ENCODE data around the gene ZDHHC7. TPM values are rescaled to one million over a fixed set of nuclear protein-coding genes. Genes with fewer than 3 reads are reported as not detected.

ZDHHC7 gene
- total RNA-seq, 2 experiments from 2014 or later, result 39.8 to 44.6 TPM

DNA sequence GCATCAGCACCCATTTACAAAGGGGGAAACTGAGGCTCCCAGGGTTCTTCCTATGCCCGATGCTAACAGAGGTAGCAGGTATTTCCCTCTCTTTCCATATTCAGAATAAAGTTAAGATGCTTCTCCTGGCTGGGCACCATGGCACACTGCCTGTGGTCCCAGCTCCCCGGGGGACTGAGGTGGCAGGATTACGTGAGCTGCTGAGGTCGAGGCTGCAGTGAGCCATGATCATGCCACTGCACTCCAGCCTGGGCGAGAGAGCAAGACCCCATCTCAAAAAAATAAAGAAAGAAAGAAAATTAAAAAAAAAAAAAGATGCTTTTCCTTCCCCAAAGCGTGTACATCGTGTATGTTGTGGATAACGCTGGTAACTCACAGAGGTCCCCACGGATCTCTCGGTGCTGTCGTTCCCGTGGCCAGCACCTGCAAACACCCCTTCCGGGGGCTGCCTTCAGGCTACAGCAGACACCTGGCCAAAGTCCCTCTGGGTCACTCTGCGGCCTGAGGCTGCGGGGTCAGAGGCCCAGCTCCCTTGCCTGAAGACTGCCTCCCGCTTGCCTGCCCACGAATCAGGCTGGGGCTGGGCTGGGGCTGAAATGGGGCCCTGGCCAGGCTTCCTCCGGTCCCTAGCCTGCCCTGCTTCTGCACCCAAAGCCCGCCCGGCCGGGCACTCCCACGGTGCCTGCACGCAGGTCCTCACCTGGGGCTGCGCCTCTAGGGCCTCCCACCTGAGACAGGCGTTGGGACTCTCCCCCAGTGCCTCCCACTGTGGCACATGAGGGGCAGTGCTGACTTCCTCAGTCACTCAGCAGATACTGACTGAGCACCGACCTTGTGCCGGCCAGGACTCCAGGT is 63.1 kb downstream of the ZDHHC7 start:
- Histone ChIP-seq H3K36me3 (ENCODE audit: insufficient read depth, low read length) (no peaks in the 10 kb centered on the region), H3K27me3 (ENCODE audit: control insufficient read depth in 1 of 2, insufficient read depth in 2 of 2, low read length in 2 of 2) (peaks cover 0 to 3% of the 10 kb centered on the region in 2 experiments), H3K9me3 (ENCODE audit: control insufficient read depth in 1 of 2, insufficient read depth in 1 of 2, low read length in 2 of 2) (no peaks in the 10 kb centered on the region), H3K4me1 (ENCODE audit: insufficient read depth, low read length) (peaks cover 23% of the 10 kb centered on the region), H3K27ac (ENCODE audit: low read depth in 1 of 2, low read length in 2 of 2) (no peak overlapping the region), H3K4me3 (ENCODE audit: low read length) (no peak overlapping the region)
- H3K9me3 Mint-ChIP-seq, result no peaks in the 10 kb centered on the region
- TF ChIP-seq, protein P1, sequence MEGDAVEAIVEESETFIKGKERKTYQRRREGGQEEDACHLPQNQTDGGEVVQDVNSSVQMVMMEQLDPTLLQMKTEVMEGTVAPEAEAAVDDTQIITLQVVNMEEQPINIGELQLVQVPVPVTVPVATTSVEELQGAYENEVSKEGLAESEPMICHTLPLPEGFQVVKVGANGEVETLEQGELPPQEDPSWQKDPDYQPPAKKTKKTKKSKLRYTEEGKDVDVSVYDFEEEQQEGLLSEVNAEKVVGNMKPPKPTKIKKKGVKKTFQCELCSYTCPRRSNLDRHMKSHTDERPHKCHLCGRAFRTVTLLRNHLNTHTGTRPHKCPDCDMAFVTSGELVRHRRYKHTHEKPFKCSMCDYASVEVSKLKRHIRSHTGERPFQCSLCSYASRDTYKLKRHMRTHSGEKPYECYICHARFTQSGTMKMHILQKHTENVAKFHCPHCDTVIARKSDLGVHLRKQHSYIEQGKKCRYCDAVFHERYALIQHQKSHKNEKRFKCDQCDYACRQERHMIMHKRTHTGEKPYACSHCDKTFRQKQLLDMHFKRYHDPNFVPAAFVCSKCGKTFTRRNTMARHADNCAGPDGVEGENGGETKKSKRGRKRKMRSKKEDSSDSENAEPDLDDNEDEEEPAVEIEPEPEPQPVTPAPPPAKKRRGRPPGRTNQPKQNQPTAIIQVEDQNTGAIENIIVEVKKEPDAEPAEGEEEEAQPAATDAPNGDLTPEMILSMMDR (IDR thresholded peaks at IDR 0.05), result no peak
- H3K4me1 Mint-ChIP-seq (ENCODE audit: low read depth), result peaks cover 11% of the 10 kb centered on the region
- intact Hi-C loops (cut with DNase I, micrococcal nuclease), result no loop called here
- no peaks in the 10 kb centered on the region for H3K36me3 Mint-ChIP-seq (ENCODE audit: low read depth)
- no peak overlapping the region for H3K27ac Mint-ChIP-seq
- ATAC-seq (ENCODE audit: poor library complexity) (peak; percentile 11), DNase-seq (no peak)
- CTCF ChIA-PET, result no interaction called here
- H3K4me3 Mint-ChIP-seq, result no peak overlapping the region
- POLR2A ChIA-PET, result no interaction called here
- no peaks in the 10 kb centered on the region for H3K27me3 Mint-ChIP-seq

DNA sequence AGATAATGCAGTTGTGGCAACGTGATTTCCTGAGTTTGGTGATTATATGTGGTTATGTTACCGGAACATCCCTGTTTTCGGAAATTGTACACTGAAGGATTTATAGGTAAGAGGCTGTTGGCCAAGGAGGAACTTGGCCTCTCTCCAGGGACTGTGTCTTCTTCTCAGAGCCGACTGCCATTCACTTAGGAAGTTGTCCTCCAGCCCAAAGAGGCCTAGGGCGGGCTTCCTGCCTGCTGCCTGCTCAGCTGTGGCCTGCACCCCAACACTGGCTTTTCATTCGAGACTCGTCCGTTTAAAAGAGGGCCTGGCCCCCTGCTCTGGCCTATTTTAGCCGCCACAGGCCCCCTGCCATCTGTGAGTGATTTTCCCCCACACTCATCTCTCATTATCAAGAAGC is 64.3 kb downstream of the ZDHHC7 start:
- ChIA-PET POLR2A (no interaction called here), CTCF (no interaction called here)
- peaks cover 0 to 3% of the 10 kb centered on the region in 2 experiments for H3K27me3 ChIP-seq (ENCODE audit: control insufficient read depth in 1 of 2, insufficient read depth in 2 of 2, low read length in 2 of 2)
- Mint-ChIP-seq H3K27me3 (peaks cover 5% of the 10 kb centered on the region), H3K9me3 (no peaks in the 10 kb centered on the region), H3K4me1 (ENCODE audit: low read depth) (peaks cover 7% of the 10 kb centered on the region), H3K27ac (no peak overlapping the region), H3K36me3 (ENCODE audit: low read depth) (no peaks in the 10 kb centered on the region), H3K4me3 (no peak overlapping the region)
- no peak for ATAC-seq (ENCODE audit: poor library complexity)
- no peak for DNase-seq
- intact Hi-C loops (cut with DNase I, micrococcal nuclease), result no loop called here
- H3K36me3 ChIP-seq (ENCODE audit: insufficient read depth, low read length), result no peaks in the 10 kb centered on the region
- peaks cover 15% of the 10 kb centered on the region for H3K4me1 ChIP-seq (ENCODE audit: insufficient read depth, low read length)
- H3K27ac ChIP-seq (ENCODE audit: low read depth in 1 of 2, low read length in 2 of 2), result no peak overlapping the region
- H3K9me3 ChIP-seq (ENCODE audit: control insufficient read depth in 1 of 2, insufficient read depth in 1 of 2, low read length in 2 of 2), result no peaks in the 10 kb centered on the region
- TF ChIP-seq, protein P1 (IDR thresholded peaks at IDR 0.05), result no peak
- H3K4me3 ChIP-seq (ENCODE audit: low read length), result no peak overlapping the region

DNA sequence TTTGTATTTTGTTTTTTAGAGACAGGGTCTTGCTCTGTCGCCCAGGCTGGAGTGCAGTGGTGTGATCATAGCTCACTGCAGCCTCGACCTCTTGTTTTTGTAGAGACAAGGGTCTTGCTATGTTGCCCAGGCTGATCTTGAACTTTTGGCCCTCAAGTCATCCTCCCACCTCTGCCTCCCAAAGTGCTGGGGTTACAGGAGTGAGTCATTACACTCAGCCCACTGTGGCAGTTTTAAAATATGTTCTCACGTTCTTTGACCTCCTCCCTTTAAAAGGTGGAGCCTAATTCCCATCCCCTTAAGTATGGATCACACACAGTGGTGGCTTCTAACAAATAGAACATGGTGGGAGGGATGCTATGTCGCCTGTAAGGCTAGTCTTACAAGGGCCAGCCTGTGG is 67.7 kb downstream of the ZDHHC7 start:
- Mint-ChIP-seq H3K36me3 (ENCODE audit: low read depth) (no peaks in the 10 kb centered on the region), H3K27me3 (peaks cover 5% of the 10 kb centered on the region), H3K4me1 (ENCODE audit: low read depth) (no peaks in the 10 kb centered on the region), H3K4me3 (no peak overlapping the region), H3K9me3 (no peaks in the 10 kb centered on the region), H3K27ac (no peak overlapping the region)
- ChIA-PET POLR2A (no interaction called here), CTCF (no interaction called here)
- Histone ChIP-seq H3K27ac (ENCODE audit: low read depth in 1 of 2, low read length in 2 of 2) (no peak overlapping the region), H3K9me3 (ENCODE audit: control insufficient read depth in 1 of 2, insufficient read depth in 1 of 2, low read length in 2 of 2) (no peaks in the 10 kb centered on the region), H3K36me3 (ENCODE audit: insufficient read depth, low read length) (no peaks in the 10 kb centered on the region), H3K27me3 (ENCODE audit: control insufficient read depth in 1 of 2, insufficient read depth in 2 of 2, low read length in 2 of 2) (peaks cover 0 to 3% of the 10 kb centered on the region in 2 experiments), H3K4me1 (ENCODE audit: insufficient read depth, low read length) (peaks cover 4% of the 10 kb centered on the region), H3K4me3 (ENCODE audit: low read length) (no peak overlapping the region)
- intact Hi-C loops (cut with DNase I, micrococcal nuclease), result no loop called here
- no peak for DNase-seq
- TF ChIP-seq, protein P1 (IDR thresholded peaks at IDR 0.05), result no peak
- no peak for ATAC-seq (ENCODE audit: poor library complexity)

Data from CD4-positive, alpha-beta T cell (primary cell).